GM12873 (cell line): ENCODE measurements around the gene SLC9A3.

Experiments
- TF ChIP-seq, protein P1 (sequence below): IDR thresholded peaks from 2 replicates; pipeline ENCODE4 v1.5.1; 2012; ENCODE audit warnings: low read depth, mild to moderate bottlenecking, moderate library complexity, low read length, control low read depth; ENCODE audit not compliant: insufficient read depth; ENCODE audit errors: missing control alignments

Gene SLC9A3

GRCh38 chr5:569868-570361 lies 45.7 kb upstream of the SLC9A3 start:
- TF ChIP-seq, protein P1, sequence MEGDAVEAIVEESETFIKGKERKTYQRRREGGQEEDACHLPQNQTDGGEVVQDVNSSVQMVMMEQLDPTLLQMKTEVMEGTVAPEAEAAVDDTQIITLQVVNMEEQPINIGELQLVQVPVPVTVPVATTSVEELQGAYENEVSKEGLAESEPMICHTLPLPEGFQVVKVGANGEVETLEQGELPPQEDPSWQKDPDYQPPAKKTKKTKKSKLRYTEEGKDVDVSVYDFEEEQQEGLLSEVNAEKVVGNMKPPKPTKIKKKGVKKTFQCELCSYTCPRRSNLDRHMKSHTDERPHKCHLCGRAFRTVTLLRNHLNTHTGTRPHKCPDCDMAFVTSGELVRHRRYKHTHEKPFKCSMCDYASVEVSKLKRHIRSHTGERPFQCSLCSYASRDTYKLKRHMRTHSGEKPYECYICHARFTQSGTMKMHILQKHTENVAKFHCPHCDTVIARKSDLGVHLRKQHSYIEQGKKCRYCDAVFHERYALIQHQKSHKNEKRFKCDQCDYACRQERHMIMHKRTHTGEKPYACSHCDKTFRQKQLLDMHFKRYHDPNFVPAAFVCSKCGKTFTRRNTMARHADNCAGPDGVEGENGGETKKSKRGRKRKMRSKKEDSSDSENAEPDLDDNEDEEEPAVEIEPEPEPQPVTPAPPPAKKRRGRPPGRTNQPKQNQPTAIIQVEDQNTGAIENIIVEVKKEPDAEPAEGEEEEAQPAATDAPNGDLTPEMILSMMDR, result no peak

GRCh38 chr5:569358-569867 lies 45.2 kb upstream of the SLC9A3 start:
- TF ChIP-seq, protein P1, result no peak

GRCh38 chr5:568809-569208 lies 44.6 kb upstream of the SLC9A3 start:
- TF ChIP-seq, protein P1, result no peak

- TF ChIP-seq, protein P1, result no peak
Observed at GRCh38 chr5:568061-568781, 44.0 kb upstream of the SLC9A3 start.

DNA sequence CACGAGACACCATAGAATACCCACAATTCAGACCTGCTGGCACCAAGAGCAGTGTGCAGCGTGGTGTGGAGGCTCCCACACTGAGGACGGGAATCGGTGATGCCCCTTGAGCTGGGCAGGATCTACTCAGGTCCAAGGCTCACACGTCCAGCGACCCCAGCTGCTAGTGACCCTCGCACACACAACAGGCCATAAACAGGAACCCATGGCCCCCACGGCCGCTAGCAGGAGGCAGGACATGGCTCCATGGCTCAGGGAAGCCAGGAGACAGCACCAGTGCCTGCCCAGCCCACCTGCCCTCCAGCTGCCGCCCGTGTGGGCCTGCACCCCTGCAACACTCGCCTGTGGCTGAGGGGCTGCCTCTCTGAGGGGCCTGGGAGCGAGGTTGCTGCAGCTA lies 43.4 kb upstream of the SLC9A3 start:
- TF ChIP-seq, protein P1, result no peak

- TF ChIP-seq, protein P1, result no peak
Observed at GRCh38 chr5:566636-567309, 42.5 kb upstream of the SLC9A3 start.

GRCh38 chr5:565782-566440 lies 41.7 kb upstream of the SLC9A3 start:
- TF ChIP-seq, protein P1, result no peak
